ENCODE results near the gene NEK4.
"Not testable (repeated sequence)": the region's sequence is repeated elsewhere in the genome, so short reads cannot be mapped to it uniquely, and the experiment has no call there.

Gene NEK4

GRCh38 chr3:52731590-52731989 is 39.1 kb downstream of the NEK4 start:
- DNase-seq: no peak

- DNase-seq: no peak
These were observed 40.1 kb downstream of the NEK4 start for GRCh38 chr3:52730681-52731080.

- not testable (repeated sequence) for DNase-seq
These were observed 42.0 kb downstream of the NEK4 start for GRCh38 chr3:52728753-52729152.

- DNase-seq: no peak
These were observed 46.2 kb downstream of the NEK4 start for GRCh38 chr3:52724511-52724910.

- DNase-seq: no peak
These were observed 46.8 kb downstream of the NEK4 start for GRCh38 chr3:52723935-52724334.

- DNase-seq: no peak
These were observed 48.2 kb downstream of the NEK4 start for GRCh38 chr3:52722491-52722890.

- no peak for DNase-seq
These were observed 49.1 kb downstream of the NEK4 start for GRCh38 chr3:52721730-52722008.

- DNase-seq: peak in 1 of 5 donors; percentile 68
These were observed 49.6 kb downstream of the NEK4 start for GRCh38 chr3:52721002-52721729.

GRCh38 chr3:52719618-52720017 is 51.1 kb downstream of the NEK4 start:
- DNase-seq: no peak

GRCh38 chr3:52715714-52716305 is 54.9 kb downstream of the NEK4 start:
- no peak for DNase-seq

- DNase-seq: no peak
These were observed 56.1 kb downstream of the NEK4 start for GRCh38 chr3:52714335-52715302.

GRCh38 chr3:52712291-52713212 is 58.2 kb downstream of the NEK4 start:
- no peak for DNase-seq

GRCh38 chr3:52710512-52710911 is 60.2 kb downstream of the NEK4 start:
- DNase-seq: no peak

GRCh38 chr3:52707585-52707984 is 63.2 kb downstream of the NEK4 start:
- no peak for DNase-seq

- DNase-seq: peak; percentile 72 to 92 (median 79)
These were observed 64.8 kb downstream of the NEK4 start, which contains the start of the genes GLT8D1 and SPCS1 for GRCh38 chr3:52705688-52706686. Gene GLT8D1 (minus strand): TSS chr3:52705791. CDS start chr3:52700460, 5,331 bp downstream. Gene SPCS1 (plus strand): TSS chr3:52706106. CDS start chr3:52706247, 141 bp downstream.

- DNase-seq: no peak
These were observed 65.4 kb downstream of the NEK4 start for GRCh38 chr3:52705438-52705687.

GRCh38 chr3:52704611-52705437 is 65.9 kb downstream of the NEK4 start:
- DNase-seq: peak in 1 of 5 donors; percentile 12

GRCh38 chr3:52703341-52703740 is 67.4 kb downstream of the NEK4 start:
- no peak for DNase-seq

- DNase-seq: no peak
These were observed 73.1 kb downstream of the NEK4 start for GRCh38 chr3:52697632-52697965.

- no peak for DNase-seq
These were observed 73.7 kb downstream of the NEK4 start for GRCh38 chr3:52696830-52697631.
